HG03196 (cell line): Measurements from ENCODE around the gene TFB2M.
"Not testable (repeated sequence)": the region's sequence is repeated elsewhere in the genome, so short reads cannot be mapped to it uniquely, and the experiment has no call there.

Experiments
- ATAC-seq: cut with Tn5 transposase; IDR thresholded peaks from one replicate; pipeline ENCODE4 v1.9.1; 2021; ENCODE audit not compliant: unreplicated experiment

The TFB2M gene

DNA sequence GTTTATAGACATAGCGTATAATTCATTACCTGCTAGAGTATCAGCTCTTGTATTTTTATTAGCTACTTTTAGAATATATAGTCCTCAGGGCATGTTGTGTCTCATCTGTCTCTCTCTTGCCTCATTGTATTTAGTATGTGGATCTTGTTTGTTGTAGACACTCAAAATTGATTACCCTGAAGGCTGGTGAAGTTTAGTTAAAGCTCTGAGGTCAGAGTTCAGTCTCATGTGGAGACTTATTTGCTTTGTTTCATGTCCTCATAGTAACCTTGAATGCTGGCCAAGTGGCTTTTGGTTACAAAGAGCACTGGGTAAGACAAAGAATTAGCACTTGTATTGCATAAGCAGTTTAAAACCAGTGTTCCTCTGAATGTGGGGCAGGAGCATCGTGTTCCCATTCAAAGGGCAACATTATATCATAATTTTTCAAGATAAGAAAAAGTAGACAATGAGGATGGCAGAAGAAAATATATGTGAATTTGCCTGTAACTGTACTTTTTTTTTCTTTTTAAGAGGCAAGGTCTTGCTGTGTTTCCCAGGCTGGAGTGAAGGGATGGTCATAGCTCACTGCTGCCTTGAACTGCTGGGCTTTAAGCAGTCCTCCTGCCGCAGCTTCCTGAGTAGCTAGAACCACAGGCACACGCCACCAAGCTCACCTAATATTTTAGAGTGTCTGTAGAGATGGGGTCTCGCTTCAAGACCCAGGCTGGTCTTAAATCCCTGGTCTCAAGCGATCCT, 17.6 kb upstream of the TFB2M start:
- ATAC-seq, result no peak

DNA sequence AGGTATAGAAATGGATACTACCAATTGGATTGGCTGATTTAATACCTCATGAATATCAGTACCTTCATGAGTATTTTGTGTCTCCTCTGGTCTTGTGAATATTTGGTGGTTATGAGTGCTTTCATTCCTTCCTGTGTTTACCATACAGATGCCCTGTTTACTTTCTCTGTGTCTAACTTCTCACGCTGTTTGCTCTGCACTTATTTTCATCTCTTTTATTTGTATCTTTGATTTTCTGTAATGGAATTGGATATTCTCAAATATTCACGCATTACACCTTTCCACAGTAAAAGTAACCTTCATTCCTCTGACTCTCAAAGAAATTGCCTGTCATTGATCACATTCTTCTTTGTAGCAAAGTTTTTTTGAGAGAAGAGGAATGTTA, 17.0 kb upstream of the TFB2M start:
- ATAC-seq, result no peak

DNA sequence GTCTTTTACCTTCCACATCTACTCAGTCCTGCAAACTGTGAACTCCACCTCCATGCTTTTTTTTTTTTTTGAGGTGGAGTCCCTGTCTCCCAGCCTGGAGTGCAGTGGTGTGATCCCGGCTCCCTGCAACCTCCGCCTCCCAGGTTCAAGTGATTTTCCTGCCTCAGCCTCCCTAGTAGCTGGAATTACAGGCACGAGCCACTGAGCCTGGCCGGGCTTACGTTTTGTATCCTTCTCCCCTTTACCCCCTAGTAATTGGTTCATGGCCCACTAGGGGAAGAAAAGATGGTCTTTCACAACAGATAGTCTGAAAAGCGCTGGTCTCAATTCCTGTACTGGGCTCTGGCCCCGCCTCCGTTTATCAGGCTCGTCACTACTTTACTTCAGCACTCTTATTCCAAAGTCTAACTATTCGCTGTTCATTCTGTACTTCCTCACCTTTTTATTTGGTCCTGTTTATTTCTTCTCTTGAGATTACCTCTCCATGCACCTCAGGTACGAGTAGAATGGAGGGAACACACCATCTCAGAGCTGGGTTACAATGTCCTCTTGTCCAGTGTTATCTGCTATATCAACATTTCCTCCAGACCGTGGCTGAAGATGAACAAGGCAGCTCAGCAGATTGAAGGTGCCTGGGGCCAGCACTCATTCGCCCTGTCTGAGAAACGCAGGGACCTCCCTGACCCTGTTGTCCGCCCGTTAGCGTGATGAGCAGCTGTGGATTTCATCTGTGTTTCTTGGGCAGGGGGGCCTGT, 16.4 kb upstream of the TFB2M start:
- no peak for ATAC-seq

DNA sequence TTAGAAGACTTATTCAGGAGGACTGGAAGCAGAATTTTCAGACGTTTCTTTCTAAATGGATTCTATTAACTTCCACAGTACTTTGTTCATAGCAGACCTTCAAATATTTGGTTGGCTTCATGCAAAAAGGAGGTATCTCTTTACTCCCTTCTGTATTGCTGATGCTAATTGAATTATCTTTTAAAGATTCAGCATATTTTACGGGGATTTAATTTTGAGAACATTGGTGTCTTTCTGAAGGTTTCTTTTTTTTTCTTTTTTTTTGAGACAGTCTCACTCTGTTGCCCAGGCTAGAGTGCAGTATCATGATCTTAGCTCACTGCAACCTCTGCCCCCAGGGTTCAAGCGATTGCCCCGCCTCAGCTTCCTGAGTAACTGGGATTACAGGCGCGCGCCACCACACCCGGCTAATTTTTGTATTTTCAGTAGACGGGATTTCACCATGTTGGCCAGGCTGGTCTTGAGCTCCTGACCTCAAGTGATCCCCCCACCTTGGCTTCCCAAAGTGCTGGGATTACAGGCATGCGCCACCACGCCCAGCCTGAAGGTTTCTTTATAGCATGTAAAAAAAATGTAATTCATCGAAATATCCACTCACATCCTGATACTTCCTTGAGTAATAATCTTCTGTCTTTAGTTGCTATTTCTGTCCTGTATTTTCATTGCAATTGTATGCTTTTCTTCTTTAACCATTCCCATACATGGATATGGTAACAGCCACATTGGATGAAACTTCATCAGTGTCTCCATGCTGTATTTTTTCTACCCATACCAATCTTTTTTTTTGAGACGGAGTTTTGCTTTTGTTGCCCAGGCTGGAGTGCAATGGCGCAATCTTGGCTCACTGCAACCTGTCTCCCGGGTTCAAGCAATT, 14.7 kb upstream of the TFB2M start:
- no peak for ATAC-seq

DNA sequence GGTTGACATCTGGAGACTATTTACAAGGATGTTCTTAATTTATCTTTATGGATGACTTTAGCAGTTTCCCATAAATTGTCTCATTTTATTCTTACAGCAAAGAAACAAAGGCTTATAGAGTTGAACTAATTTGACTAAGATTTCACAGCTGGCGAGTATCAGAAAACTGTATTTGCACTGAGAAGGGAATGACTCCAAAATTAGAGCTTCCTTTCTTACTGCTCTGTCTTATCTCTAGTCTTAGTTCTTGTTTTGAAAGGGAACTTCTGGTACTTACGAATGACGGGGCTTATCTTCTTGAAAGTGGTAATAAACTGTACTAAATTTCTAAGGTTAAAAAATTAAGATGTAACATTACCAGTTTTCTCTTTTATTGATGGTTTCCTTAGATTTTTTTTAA, 13.8 kb upstream of the TFB2M start:
- ATAC-seq, result no peak

DNA sequence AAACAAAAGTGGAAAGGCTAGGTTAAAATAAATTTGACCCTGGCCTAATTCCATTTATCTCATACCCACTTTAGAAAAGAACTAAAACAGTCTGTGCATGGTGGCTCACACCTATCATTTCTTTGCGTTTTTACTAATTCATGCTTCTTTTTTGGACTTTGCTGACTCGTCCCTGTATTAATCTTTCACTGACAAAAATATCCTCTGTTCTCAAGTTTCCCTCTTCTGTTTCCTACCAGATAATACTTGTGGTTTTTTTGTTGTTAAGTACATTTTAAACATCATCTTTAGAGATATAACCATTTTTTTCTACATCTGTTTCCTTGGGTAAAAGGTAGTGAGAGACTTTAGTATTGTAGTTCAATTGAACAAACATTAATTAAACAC, 11.7 kb upstream of the TFB2M start:
- ATAC-seq, result no peak

DNA sequence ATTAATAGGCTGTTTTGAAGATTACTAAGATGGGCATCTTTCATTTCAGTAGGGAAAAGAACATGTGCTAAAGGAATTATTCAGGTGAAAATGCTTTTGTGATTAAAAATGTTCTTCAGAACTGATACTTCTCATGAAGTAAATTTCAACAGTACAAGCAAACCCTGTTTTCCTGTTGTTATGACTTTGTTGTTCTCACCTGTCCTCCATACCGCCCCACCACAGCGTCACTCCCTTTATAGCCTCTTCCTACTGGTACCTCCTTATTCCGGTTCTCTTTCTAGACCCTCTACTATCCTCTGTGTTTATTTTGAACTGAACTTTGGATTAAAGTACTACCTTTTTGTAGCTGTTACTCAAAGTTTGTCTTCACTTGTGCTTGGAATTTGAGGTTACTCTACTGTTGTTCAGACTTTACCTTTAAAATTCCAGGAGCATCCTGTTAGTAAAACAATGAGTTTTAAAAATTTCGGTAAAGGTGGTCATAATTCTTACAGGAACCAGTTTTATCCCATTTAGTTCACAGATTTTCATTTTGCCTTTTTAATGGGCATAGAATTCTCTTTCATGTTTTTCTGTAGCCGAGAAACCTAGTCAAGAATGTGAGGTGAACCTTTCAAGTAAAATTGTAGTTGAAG, 11.1 kb upstream of the TFB2M start:
- ATAC-seq, result no peak

DNA sequence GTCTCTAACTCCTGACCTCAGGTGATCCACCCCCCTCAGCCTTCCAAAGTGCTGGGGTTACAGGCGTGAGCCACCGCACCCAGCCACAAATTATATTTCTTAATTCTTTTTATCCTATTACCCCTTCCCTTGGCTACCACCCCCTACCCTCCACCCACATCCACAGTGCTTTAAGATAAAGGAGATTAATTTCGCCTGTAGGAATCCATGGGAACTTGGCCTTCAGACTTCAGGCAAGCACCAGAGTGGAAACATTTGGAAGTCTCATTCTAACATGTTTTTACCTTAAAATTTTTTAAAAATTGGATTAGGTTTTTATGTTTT, 10.6 kb upstream of the TFB2M start:
- no peak for ATAC-seq

DNA sequence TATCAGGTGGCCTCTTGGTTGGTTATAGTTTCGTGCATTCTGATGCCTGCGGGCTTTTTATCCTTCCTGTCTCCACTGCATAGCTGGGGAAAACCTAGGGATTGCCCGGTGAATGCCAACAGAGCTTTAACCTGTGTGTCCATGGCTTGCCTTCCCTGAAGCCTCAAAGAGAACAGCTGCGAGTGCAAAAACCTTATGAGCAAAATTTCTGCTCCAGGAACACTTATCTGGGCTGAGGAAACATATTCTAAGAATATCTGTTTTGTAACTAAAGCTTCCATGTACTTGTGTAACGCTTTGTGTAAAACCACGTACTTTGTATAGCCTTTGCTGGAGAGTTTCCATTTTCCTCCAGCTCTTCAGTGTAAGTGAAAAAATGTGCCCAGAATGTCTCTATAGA, 7.4 kb upstream of the TFB2M start:
- ATAC-seq, result no peak

DNA sequence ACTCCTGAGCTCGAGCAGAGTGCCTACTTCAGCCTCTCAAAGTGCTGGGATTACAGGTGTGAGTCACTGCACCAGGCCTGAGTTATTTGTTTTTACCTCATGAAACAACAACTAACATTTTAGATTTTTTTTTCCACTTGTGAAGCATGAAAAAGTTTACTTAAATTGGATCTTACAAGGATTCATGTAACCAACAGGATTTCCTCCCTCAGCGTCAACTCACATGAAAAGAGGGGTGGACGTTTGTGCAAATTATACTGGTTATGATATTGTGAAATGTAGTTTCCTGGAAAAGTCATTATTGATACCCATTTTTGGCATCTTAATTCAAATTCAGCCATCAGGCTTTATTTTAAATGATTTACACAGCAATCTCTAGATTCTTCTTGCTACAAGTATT, 6.7 kb upstream of the TFB2M start:
- no peak for ATAC-seq

DNA sequence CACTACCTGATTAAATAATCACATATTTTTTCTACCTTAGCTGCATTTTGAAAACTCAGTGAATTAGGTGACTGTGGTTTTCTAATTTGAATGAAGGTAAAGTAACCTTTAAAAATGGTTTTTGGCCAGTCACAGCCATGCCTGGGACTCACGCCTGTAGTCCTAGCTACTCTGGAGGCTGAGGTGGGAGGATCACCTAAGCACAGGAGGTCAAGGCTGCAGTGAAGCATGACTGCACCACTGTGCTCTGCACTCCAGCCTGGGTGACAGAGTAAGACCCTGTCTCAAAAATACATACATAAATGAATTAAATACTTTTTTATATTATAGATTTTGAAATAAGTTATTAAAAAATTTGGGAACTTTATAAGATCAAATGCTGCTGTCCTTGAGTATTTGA, 5.9 kb upstream of the TFB2M start:
- ATAC-seq, result no peak

DNA sequence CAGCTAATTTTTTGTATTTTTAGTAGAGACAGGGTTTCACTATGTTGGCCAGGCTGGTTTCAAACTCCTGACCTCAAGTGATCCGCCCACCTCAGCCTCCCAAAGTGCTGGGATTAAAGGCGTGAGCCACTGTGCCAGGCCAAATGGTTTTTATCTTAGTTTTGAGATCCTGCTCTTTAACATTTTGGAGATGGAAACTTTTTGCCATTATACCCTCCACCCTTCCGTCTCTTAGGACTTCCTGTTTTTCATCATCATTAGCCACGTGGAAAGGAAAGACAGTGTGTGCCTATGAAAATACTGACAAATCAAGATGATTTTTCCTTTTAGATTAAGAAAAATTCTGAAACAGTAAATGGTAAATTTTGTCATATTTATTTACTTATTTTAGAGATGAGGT, 5.2 kb upstream of the TFB2M start:
- not testable (repeated sequence) for ATAC-seq

DNA sequence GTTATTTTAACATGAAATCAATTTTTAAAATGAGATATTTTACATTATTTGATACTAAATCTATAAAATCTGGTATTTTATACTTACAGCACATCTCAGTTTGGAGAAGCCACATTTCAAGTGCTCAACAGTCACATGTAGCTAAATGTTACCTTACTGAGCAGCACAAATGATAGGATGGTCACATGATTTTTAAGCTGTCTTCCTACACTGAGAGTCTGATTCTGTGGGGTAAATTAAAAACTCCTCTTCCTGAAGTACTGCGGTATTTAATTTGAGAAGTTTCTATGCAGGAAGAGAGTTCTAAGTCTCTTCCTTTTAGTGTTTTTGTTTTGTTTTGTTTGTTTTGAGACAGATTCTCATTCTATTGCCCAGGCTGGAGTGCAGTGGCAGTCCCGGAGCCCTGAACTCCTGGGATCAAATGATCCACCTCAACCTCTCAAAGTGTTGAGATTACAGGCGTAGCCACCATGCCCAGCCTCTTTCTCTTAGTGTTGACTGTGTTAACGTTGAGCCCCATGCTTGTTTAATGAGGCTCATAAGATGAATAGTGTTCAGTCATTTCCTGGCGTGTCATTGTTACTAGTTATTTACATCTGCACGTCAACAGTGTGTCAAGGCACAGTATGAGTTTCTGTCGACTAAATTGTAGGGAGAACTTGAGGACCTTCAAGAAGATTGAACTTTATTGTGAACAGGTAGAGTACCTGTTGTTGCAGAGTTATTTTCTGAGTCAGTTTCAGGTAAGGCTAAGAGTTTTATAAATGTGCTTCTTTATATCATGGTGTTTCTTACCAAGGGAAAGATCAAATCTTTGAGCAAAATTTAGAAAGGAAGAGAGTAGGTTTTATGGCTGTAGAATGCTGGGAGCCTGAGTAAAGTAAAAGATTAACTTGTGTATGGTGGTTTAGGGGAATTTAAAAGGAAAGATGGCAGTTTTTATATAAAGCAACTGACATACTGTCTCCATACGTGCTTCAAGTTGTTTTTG, 3.5 kb upstream of the TFB2M start:
- no peak for ATAC-seq

DNA sequence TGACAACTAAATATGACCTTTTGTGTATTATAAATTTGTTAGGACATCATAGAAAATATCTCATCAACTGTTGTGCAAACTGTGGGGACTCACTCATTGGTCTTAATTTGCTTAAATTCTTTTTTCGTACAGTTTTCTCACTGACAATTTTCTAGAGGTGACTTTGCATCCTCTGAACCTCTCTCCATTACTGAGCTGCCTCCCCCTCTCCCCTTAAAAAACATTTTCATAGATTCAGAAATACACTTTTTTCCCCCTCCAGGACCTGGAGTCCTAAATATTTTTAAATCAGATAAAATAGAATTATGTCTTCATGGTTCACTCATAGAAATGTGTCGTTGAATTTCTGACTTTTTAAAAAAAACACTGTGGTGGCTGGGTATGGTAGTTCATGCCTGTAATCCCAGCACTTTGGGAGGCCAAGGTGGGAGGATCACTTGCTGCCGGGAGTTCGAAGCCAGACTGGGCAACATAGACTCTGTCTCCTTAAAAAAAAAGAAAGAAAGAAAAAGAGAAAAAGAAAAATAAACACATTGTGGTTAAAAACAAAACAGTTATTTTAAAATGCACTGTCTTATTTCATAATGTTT, 1.7 kb upstream of the TFB2M start:
- no peak for ATAC-seq

DNA sequence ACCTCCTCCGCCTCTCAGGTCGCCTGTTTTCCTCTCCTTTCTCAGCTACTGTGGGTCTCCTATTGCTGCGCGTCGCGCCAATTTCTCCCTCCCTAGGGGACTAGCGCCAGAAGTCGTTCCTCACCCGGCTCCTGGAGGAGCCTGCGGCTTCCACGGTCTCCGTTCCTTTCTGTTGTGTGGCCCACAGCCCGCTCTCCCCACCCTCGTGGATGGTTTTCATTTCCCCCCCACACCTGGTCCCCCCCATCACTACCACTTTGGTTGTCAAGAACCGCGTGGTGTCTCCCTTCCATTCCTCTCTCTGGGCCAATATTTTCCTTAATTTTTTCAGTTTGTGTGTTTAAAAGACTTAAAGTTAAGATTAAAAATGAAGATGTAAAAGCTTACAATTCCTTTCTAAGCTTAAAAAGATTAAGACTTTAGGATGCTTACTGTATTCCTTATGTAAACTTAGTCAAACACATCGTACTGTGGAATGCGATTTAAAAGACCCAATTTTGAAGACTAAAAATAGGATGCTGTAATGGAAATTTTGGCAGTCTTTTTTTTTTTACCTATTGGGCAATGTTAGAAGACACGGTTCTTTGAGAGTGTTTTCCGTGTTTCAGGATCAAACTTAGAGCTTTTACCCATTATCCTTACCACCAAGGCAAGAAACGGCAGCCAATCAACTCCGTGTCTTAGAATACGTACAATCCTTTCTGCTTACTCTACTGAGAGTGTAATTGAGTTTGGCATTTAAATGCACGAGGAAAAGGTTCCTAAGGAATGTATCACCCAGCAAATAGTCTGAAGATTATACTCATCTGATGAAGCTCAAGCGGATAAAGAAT, 968 bp upstream of the TFB2M start:
- ATAC-seq, result peak; percentile 24

DNA sequence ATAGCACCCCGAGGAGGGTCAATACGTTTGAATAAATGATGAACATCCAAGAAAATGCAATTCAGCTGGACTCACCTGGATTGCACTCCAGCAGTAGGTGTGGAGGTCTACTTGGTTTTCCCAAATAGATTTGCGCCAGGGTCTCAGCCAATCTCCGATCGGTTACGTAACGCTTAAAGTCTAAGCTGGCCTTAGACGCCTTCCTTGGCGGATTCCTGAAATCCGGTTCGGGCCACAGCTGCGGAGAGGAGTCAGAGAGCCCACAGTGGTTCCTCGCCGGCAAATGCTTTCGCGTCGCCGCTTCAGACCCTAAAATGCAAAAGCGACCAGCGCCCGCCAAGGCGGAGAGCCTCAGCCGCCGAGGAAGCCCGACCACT, 322 bp downstream of the TFB2M start:
- ATAC-seq, result no peak

DNA sequence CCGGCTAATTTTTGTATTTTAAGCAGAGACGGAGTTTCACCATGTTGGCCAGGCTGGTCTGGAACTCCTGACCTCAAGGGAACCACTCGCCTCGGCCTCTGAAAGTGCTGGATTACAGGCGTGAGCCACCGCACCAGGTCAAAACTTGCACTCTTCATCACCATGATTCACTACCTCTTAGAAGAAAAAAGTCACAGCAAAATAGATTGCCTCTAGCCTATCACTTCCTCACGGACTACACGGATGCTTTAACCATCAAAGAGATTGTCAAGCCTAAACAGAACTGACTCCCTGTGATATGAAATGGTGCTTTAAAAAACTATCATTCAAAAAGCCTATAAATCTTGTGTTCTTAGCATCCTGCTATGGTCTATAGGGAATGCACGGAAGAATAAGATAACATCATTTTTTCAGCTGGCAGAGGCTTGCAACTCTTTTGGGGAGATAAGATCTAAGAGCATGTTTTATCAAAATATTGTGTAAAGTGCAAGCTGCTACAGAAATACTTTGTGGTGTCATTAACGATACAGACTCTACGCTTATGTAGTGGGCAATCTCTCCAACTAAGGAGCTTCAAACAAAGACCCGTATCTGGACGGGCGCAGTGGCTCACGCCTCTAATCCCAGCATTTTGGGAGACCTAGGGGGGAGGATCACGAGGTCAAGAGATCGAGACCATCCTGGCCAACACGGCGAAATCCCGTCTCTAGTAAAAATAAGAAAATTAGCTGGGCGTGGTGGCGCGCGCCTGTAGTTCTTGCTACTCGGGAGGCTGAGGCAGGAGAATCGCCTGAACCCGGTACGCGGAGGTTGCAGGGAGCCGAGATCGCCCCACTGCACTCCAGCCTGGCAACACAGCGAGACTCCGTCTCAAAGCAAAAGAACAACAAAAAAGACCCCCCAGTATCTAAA, 966 bp downstream of the TFB2M start:
- ATAC-seq, result no peak

DNA sequence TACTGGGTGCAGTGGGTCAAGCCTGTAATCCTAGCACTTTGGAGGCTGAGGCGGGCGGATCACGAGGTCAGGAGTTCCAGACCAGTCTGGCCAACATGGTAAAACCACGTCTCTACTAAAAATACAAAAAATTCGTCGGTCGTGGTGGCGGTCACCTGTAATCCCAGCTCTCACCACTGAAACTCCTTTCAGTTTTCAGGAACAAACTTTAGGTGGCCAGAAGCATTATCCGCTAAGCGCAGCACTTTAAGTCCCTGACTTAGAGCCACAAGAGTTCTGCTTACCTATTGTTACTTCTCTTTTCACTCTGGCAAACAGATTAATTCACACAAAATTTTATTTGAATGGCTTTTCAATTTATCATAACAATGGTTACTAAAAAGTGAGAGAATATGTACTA, 5.2 kb downstream of the TFB2M start:
- ATAC-seq, result not testable (repeated sequence)
